ENCODE data around the gene NCOA1.

DNA sequence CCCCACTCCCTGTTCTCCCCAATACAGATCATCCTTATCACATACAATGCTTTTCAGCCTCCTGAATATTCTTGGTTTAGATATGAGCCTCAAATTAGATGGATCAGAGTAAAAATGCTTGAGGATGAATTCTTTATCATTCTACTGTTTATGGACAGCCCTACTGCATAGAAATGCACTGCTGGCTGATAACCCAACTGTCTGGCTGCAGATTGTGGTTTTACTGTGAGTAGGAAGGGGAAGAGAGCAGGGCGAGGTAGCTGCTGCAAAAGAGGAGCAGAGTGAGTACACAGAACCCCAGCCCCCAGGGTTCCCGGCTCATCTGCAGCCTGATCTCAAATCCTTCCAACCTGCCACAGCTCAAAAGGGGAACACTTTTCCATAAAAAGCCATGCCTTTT, 29.4 kb upstream of the NCOA1 start:
- TF ChIP-seq, protein P1, sequence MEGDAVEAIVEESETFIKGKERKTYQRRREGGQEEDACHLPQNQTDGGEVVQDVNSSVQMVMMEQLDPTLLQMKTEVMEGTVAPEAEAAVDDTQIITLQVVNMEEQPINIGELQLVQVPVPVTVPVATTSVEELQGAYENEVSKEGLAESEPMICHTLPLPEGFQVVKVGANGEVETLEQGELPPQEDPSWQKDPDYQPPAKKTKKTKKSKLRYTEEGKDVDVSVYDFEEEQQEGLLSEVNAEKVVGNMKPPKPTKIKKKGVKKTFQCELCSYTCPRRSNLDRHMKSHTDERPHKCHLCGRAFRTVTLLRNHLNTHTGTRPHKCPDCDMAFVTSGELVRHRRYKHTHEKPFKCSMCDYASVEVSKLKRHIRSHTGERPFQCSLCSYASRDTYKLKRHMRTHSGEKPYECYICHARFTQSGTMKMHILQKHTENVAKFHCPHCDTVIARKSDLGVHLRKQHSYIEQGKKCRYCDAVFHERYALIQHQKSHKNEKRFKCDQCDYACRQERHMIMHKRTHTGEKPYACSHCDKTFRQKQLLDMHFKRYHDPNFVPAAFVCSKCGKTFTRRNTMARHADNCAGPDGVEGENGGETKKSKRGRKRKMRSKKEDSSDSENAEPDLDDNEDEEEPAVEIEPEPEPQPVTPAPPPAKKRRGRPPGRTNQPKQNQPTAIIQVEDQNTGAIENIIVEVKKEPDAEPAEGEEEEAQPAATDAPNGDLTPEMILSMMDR (IDR thresholded peaks at IDR 0.05), result no peak
- no peak for TF ChIP-seq POLR2A (IDR thresholded peaks at IDR 0.05)
